HG02623 (cell line): ENCODE measurements around the gene TOM1.
"Not testable (repeated sequence)": the region's sequence is repeated elsewhere in the genome, so short reads cannot be mapped to it uniquely, and the experiment has no call there.

Source experiments
- ATAC-seq: cut with Tn5 transposase; IDR thresholded peaks from one replicate; pipeline ENCODE4 v1.9.1; 2021; ENCODE audit warnings: moderate library complexity; ENCODE audit not compliant: unreplicated experiment

The TOM1 gene

GRCh38 chr22:35393116-35394010, 93.7 kb downstream of the TOM1 start:
- no peak for ATAC-seq

- no peak for ATAC-seq
Observed at GRCh38 chr22:35394011-35394312, 94.3 kb downstream of the TOM1 start.

- ATAC-seq: no peak
Observed at GRCh38 chr22:35394810-35395563, 95.3 kb downstream of the TOM1 start.

- not testable (repeated sequence) for ATAC-seq
Observed at GRCh38 chr22:35396622-35397021, 96.9 kb downstream of the TOM1 start.

- no peak for ATAC-seq
Observed at GRCh38 chr22:35397095-35397904, 97.6 kb downstream of the TOM1 start.
